K562 (cell line): ENCODE results near the gene TSTD2. TPM values are rescaled to one million over a fixed set of nuclear protein-coding genes. Genes with fewer than 3 reads are reported as not detected.

Experiments used
- AFF1 ChIP-seq, 2 experiments: fragments of 450-650 bp; IDR thresholded peaks; 2 replicates each; pipeline ENCODE4 v1.6.1; 2018; ENCODE audit warnings: mild to moderate bottlenecking in 2 of 2, low read depth in 1 of 2; ENCODE audit not compliant: partially characterized antibody in 2 of 2
- ARID4B ChIP-seq: sonication (generic); formaldehyde crosslinking; IDR thresholded peaks from 2 replicates; pipeline ENCODE4 v1.8.0; 2022; ENCODE audit warnings: mild to moderate bottlenecking, missing genetic modification reagents
- CREB1 ChIP-seq, 2 experiments: sonication (generic) in 1 of 2; formaldehyde crosslinking in 1 of 2; IDR thresholded peaks; 2 replicates each; pipeline versions ENCODE4 v1.6.1 to v1.8.0; 2012 to 2022; ENCODE audit warnings: inconsistent platforms in 1 of 2, mild to moderate bottlenecking in 1 of 2, missing genetic modification reagents in 1 of 2, moderate library complexity in 1 of 2
- ETV6 ChIP-seq, 3 experiments: fragments of 150-350 bp in 1 of 3; sonication (generic) in 1 of 3; formaldehyde crosslinking in 1 of 3; IDR thresholded peaks; 2 replicates each; pipeline versions ENCODE4 v1.6.1 to v1.8.0; 2014 to 2022; ENCODE audit warnings: borderline replicate concordance in 2 of 3, low read depth in 2 of 3, antibody characterized with exemption in 1 of 3, low read length in 1 of 3, mild to moderate bottlenecking in 1 of 3, missing genetic modification reagents in 1 of 3
- POLR2B ChIP-seq: fragments of 450-650 bp; IDR thresholded peaks from 2 replicates; pipeline ENCODE4 v1.6.1; 2018; ENCODE audit warnings: low read depth; ENCODE audit not compliant: partially characterized antibody
- PTTG1 ChIP-seq: fragments of 450-650 bp; IDR thresholded peaks from 2 replicates; pipeline ENCODE4 v1.6.1; 2016; ENCODE audit warnings: low read depth, mild to moderate bottlenecking, missing genetic modification characterization, missing compliant biosample characterization
- RBM22 ChIP-seq: fragments of 200-400 bp; formaldehyde crosslinking; IDR thresholded peaks from 2 replicates; pipeline ENCODE4 v1.6.1; 2018; ENCODE audit warnings: low read length, low read depth; ENCODE audit not compliant: poor library complexity, severe bottlenecking
- RBM25 ChIP-seq: fragments of 200-400 bp; formaldehyde crosslinking; IDR thresholded peaks from 2 replicates; pipeline ENCODE4 v1.6.1; 2018; ENCODE audit warnings: low read length, low read depth, moderate library complexity; ENCODE audit not compliant: severe bottlenecking
- TCFL5 ChIP-seq: fragments of 250-450 bp; sonication (Bioruptor Pico); conservative IDR thresholded peaks from 2 replicates; pipeline ENCODE4 v1.6.1; 2021; ENCODE audit warnings: mild to moderate bottlenecking, moderate library complexity, matching md5 sums
- TRIM25 ChIP-seq: fragments of 450-650 bp; IDR thresholded peaks from 2 replicates; pipeline ENCODE4 v1.7.0; 2016; ENCODE audit warnings: borderline replicate concordance
- ZBTB49 ChIP-seq: sonication (generic); formaldehyde crosslinking; IDR thresholded peaks from 2 replicates; pipeline ENCODE4 v1.8.0; 2022; ENCODE audit warnings: missing genetic modification reagents, mild to moderate bottlenecking, borderline replicate concordance
- ZNF431 ChIP-seq: sonication (generic); formaldehyde crosslinking; IDR thresholded peaks from 2 replicates; pipeline ENCODE4 v1.8.0; 2022; ENCODE audit warnings: mild to moderate bottlenecking, missing genetic modification reagents
- polyA plus RNA-seq, 8 experiments: library from polyadenylated mRNA; depleted of rRNA in 4 of 8; stranded (reverse) in 5 of 8; unstranded in 3 of 8; fragments of >200 nt; fragmentation: Nextera tagmentation in 2 of 8; fragmentation: Illumina TruSeq in 1 of 8; extraction: Ambion mirVana in 2 of 8; extraction: Trizol in 1 of 8; gene quantifications; 2 replicates each; pipeline versions ENCODE4 v1.2.1 to v1.2.3, GENCODE V29; 2011 to 2014; ENCODE audit warnings: inconsistent platforms in 1 of 8, missing spikeins in 1 of 8
- total RNA-seq, 7 experiments: library from RNA; depleted of rRNA in 6 of 7; stranded (reverse); fragments of >200 nt in 6 of 7; fragmentation: Illumina TruSeq in 2 of 7; extraction: Trizol in 2 of 7; gene quantifications; 2 replicates each; pipeline versions ENCODE4 v1.2.1 to v1.2.3, GENCODE V29; 2011 to 2021; ENCODE audit warnings: low replicate concordance in 1 of 7

The TSTD2 gene
- total and polyA plus RNA-seq, 9 of the 15 experiments (the other 6 are each of a cell fraction or from before 2014, with no cell fraction given), result 10.1 to 36.7 (median 19.0) TPM

GRCh38 chr9:97633859-97634490 lies 807 bp upstream of the TSTD2 start (continued):
- TF ChIP-seq RBM25 (no peak), ARID4B (CRISPR knock-in tag) (0 out of 2 replicates have a peak, but pooled peaks have one; percentile 2), ZBTB49 (CRISPR knock-in tag) (0 out of 2 replicates have a peak, but pooled peaks have one; percentile 54), RBM22 (no peak), TCFL5 (CRISPR knock-in tag) (no peak), CREB1 (IDR thresholded peaks at IDR 0.05) (no peak), CREB1 (CRISPR knock-in tag; IDR thresholded peaks at IDR 0.05) (no peak), TRIM25 (no peak), ZNF431 (0 out of 2 replicates have a peak, but pooled peaks have one; percentile 32), POLR2B (peak; percentile 81), PTTG1 (no peak), ETV6 (IDR thresholded peaks at IDR 0.05; ENCODE audit: borderline replicate concordance in 1 of 2, low read depth in 2 of 2, low read length in 1 of 2) (no peak), ETV6 (CRISPR knock-in tag; IDR thresholded peaks at IDR 0.05; ENCODE audit: borderline replicate concordance) (peak; percentile 29; the same call in 1 of the 2 replicates), AFF1 (IDR thresholded peaks at IDR 0.05; ENCODE audit: low read depth in 1 of 2, partially characterized antibody in 2 of 2) (peak in 1 of 2 experiments; percentile 29)
